ENCODE results near the gene KBTBD13. TPM values are rescaled to one million over a fixed set of nuclear protein-coding genes. Genes with fewer than 3 reads are reported as not detected.

KBTBD13 gene
- total RNA-seq, 3 donors from 2014 or later, result 0.09 TPM; not detected in 2

GRCh38 chr15:65084500-65085206 lies 8.1 kb downstream of the KBTBD13 start:
- no peak for TF ChIP-seq CTCF (IDR thresholded peaks at IDR 0.05)
- DNase-seq (no peak), ATAC-seq (no peak)
- no peaks in the 10 kb centered on the region for H3K36me3 ChIP-seq (ENCODE audit: low read depth)
- no peaks in the 10 kb centered on the region for H3K9me3 ChIP-seq
- H3K4me1 ChIP-seq (ENCODE audit: low read depth), result peaks cover 35% of the 10 kb centered on the region
- H3K4me3 ChIP-seq, result no peak overlapping the region
- intact Hi-C loops (cut with DNase I, micrococcal nuclease), result loop anchor here in 1 of 2 donors (10.0 kb wide), 1 partner anchor 50 kb away; no protein-coding TSS in a partner anchor

- intact Hi-C loops (cut with DNase I, micrococcal nuclease), result loop anchor here in 1 of 2 donors (10.0 kb wide), 1 partner anchor 50 kb away; no protein-coding TSS in a partner anchor
- ATAC-seq, result no peak
- Histone ChIP-seq H3K4me3 (no peak overlapping the region), H3K36me3 (ENCODE audit: low read depth) (no peaks in the 10 kb centered on the region), H3K4me1 (ENCODE audit: low read depth) (peaks cover 35% of the 10 kb centered on the region), H3K9me3 (no peaks in the 10 kb centered on the region)
- DNase-seq, result no peak
- no peak for TF ChIP-seq CTCF (IDR thresholded peaks at IDR 0.05)
Observed at GRCh38 chr15:65085207-65085753, 8.7 kb downstream of the KBTBD13 start.

GRCh38 chr15:65085990-65086679 lies 9.6 kb downstream of the KBTBD13 start:
- ATAC-seq (peak; percentile 21), DNase-seq (peak in 2 of 3 donors; percentile 62 to 71)
- Histone ChIP-seq H3K4me3 (no peak overlapping the region), H3K36me3 (ENCODE audit: low read depth) (no peaks in the 10 kb centered on the region), H3K9me3 (no peaks in the 10 kb centered on the region), H3K4me1 (ENCODE audit: low read depth) (peaks cover 35% of the 10 kb centered on the region)
- intact Hi-C loops (cut with DNase I, micrococcal nuclease), result loop anchor here in 1 of 2 donors (10.0 kb wide), 1 partner anchor 51 kb away; no protein-coding TSS in a partner anchor
- TF ChIP-seq CTCF (IDR thresholded peaks at IDR 0.05), result peak; percentile 20

GRCh38 chr15:65086680-65087111 lies 10.2 kb downstream of the KBTBD13 start:
- Histone ChIP-seq H3K4me1 (ENCODE audit: low read depth) (peaks cover 34% of the 10 kb centered on the region), H3K36me3 (ENCODE audit: low read depth) (no peaks in the 10 kb centered on the region), H3K4me3 (no peak overlapping the region), H3K9me3 (no peaks in the 10 kb centered on the region)
- no peak for DNase-seq
- no peak for ATAC-seq
- intact Hi-C loops (cut with DNase I, micrococcal nuclease), result loop anchor here in 1 of 2 donors (10.0 kb wide), 1 partner anchor 52 kb away; no protein-coding TSS in a partner anchor
- TF ChIP-seq CTCF (IDR thresholded peaks at IDR 0.05), result no peak

- Histone ChIP-seq H3K36me3 (ENCODE audit: low read depth) (no peaks in the 10 kb centered on the region), H3K4me1 (ENCODE audit: low read depth) (peaks cover 27% of the 10 kb centered on the region), H3K9me3 (no peaks in the 10 kb centered on the region), H3K4me3 (no peak overlapping the region)
- no peak for ATAC-seq
- intact Hi-C loops (cut with DNase I, micrococcal nuclease), result loop anchor here in 1 of 2 donors (10.0 kb wide), 1 partner anchor 53 kb away; no protein-coding TSS in a partner anchor
- DNase-seq, result no peak
- TF ChIP-seq CTCF (IDR thresholded peaks at IDR 0.05), result no peak
Observed at GRCh38 chr15:65087411-65087810, 10.9 kb downstream of the KBTBD13 start.
